ENCODE data around the gene SLX9.

Gene SLX9

DNA sequence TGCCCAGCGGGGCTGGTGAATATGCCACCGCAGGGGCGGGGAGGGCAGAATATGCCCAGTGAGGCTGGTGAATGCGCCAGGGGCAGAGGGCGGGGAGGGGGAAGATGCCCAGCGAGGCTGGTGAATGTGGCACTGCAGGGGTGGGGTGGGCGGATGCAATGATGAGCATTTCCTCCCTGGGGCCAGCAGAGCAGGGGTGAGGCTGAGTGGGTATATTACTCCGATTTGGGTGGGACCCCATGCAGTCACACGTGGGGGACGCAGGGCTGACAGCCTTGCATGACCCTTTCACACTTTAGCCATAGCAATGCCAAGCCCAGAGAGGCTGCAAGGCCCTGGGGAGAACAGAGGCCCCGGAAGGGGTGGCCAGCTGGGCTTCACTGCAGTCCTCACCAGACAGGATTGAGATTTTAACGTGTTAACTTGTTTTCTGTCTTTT, 9.3 kb upstream of the SLX9 start:
- peak in 1 of 2 donors; percentile 45 for DNase-seq (ENCODE audit: low read depth in 2 of 2)

DNA sequence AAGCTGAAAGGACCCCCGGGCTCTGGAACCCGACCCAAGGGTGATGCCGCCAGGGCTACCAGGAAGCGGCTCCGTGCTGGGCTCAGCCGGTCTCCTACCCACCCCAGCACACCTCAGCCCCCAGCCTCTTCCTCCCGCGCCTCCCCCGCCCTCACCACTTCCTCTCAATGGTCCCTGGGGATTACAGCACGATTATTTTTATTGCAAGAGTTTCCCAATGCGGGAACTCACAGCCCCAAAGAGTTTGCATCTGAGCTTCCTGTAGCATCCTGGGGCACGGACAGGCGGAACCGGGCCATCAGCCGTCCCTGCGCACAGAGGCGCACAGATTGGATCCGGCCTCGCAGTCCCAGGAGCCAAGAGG, 8.7 kb upstream of the SLX9 start:
- DNase-seq (ENCODE audit: low read depth in 2 of 2), result no peak

DNA sequence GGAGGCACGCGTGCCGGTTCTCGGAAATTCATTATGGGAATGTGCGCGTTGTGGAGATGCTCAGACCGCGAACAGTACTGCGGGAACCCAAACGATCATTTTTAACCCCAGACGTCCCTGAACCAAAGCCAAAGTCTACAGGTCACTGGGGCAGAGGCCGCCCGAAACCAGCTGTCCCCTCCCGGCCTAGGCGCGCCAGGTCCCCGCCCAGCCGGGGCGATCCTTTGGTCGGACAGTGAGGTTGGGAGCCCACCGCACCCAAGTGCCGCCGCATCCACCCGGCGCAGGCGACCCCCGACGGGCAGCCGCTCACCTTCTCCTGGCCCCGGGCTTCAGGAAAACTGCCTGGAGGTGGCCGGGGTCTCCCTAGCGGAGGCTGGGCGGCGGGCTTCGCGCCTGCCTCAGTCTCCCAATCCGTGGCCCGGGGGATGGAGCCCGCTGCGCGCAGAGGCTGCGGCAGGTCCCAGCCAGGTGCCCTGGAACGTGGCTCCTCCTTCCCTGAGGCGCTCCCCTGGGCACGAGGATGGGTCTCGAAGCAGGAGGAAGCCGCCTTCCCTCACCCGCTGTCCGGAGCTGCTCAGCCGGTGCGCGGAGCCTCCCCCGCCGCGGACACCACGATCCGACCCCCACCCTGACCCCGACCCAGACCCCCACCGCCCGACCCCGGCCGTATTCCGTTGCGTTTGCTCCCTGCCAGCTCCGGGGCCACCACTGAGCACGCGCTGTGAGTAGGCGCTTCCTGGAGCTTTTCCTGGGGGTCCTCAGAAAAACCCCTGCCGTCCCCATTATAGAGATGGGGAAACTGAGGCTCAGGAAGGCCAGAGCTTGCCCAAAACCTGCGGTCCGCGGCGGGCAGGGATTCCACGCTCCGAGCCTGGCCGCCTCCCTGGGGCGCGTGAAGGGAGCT, 8.1 kb upstream of the SLX9 start:
- DNase-seq (ENCODE audit: low read depth in 2 of 2), result no peak

GRCh38 chr21:44932408-44933181, 7.2 kb upstream of the SLX9 start:
- DNase-seq (ENCODE audit: low read depth in 2 of 2), result peak in 1 of 2 donors; percentile 53

DNA sequence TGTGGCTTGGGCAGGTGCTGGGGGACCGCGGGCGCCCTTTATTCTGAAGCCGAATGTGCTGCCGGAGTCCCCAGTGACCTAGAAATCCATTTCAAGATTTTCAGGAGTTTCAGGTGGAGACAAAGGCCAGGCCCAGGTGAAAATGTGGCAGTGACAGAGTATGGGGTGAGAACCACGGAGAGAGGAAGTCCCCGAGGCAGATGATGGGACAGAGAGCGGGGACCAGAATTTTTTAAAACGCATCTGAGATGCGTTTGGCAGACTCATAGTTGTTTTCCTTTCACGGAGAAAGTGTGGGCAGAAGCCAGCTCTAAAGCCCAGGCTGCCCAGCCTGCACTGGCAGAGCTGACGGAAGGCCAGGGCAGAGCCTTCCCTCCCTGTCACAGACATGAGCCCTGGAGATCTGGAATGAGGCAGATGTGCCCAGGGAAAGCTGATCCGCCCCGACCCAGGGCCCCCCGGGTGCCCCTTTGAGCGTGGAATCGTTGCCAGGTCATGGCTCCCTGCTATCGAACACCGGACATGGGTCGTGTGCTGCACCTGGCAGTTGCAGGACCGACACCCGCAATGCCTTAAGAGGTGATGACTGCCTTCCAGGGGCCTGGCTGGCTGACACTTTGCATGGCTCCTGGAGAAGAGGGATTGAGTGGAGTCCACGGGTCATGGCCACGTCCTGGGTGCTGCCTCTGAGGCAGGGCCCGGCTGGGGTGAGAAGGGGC, 6.5 kb upstream of the SLX9 start:
- no peak for DNase-seq (ENCODE audit: low read depth in 2 of 2)

DNA sequence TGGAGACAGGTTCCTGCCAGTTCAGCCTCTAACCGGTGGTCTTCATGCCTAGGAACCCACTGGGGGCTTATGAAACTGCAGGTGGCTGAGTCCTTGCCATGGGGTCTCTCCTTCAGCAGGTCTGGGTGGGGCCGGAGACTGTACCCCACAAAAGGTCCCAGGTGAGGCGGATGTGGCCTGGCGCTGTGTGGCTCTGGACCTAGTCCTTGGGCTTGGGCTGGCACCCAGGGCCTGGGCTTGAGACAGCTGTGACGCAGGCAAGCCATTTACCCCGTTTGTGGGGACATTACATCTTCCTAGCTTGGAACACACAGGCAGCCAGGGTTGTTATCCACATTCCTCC, 5.9 kb upstream of the SLX9 start:
- no peak for DNase-seq (ENCODE audit: low read depth in 2 of 2)

DNA sequence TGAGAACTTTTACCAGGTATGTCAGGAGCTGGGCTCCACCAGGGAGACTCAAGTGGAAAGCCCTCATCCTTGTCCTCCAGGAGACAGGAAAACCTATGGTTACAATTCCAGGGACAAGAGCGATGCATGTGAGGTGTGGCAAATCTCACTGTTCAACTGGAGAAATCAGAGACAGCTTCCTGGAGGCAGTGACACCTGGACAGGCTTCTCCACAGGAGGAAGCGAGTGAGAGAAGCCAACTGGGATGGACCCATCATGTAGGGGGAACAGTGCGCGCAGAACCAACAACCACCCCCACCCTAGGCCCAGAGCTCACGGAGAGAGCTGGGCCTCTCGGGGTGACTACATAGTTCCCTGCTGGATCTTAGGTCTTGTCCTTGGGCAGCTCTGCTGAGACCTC, 5.6 kb upstream of the SLX9 start:
- no peak for DNase-seq (ENCODE audit: low read depth in 2 of 2)

- no peak for DNase-seq (ENCODE audit: low read depth in 2 of 2)
Observed at GRCh38 chr21:44934797-44935532, 4.9 kb upstream of the SLX9 start.

GRCh38 chr21:44935533-44935927, 4.3 kb upstream of the SLX9 start:
- no peak for DNase-seq (ENCODE audit: low read depth in 2 of 2)

GRCh38 chr21:44938772-44939531, 877 bp upstream of the SLX9 start:
- DNase-seq (ENCODE audit: low read depth in 2 of 2), result no peak

- no peak for DNase-seq (ENCODE audit: low read depth in 2 of 2)
Observed at GRCh38 chr21:44940116-44940631, 345 bp downstream of the SLX9 start.

- no peak for DNase-seq (ENCODE audit: low read depth in 2 of 2)
Observed at GRCh38 chr21:44941567-44941966, 1.7 kb downstream of the SLX9 start.

- DNase-seq (ENCODE audit: low read depth in 2 of 2), result no peak
Observed at GRCh38 chr21:44942566-44942965, 2.7 kb downstream of the SLX9 start.

DNA sequence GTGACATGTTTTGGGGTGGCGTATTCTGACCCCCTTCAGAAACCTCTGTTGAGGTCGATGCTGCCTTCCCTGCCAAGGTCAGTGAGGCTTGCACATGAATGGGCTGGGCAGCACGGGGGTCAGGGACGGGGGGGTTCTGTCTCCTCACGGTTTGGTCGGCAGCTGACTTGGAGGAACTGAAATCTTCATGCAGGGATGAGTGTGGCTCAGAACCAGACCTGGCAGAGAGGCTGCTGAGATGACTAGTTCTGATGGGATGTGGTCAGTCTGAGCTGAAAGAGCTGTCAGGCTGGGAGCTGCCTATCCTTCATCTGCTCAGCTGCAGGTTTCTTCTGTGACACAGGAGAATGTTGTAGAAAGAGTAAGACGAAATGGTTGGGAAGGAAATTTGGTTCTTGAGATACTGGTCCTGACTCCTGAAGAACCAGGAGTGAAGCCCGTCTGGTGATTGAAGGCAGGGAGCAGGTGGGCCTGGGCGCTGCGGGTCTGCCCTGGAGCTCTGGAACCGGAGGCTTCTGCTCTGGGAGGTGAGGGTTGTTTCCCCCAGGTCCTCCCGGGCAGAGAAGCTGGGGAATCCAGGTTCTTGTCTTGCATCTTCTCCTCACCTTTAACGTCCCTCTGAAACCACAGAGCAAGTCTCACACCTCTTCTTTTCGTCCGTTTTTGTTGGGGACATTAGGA, 3.3 kb downstream of the SLX9 start:
- DNase-seq (ENCODE audit: low read depth in 2 of 2), result no peak

DNA sequence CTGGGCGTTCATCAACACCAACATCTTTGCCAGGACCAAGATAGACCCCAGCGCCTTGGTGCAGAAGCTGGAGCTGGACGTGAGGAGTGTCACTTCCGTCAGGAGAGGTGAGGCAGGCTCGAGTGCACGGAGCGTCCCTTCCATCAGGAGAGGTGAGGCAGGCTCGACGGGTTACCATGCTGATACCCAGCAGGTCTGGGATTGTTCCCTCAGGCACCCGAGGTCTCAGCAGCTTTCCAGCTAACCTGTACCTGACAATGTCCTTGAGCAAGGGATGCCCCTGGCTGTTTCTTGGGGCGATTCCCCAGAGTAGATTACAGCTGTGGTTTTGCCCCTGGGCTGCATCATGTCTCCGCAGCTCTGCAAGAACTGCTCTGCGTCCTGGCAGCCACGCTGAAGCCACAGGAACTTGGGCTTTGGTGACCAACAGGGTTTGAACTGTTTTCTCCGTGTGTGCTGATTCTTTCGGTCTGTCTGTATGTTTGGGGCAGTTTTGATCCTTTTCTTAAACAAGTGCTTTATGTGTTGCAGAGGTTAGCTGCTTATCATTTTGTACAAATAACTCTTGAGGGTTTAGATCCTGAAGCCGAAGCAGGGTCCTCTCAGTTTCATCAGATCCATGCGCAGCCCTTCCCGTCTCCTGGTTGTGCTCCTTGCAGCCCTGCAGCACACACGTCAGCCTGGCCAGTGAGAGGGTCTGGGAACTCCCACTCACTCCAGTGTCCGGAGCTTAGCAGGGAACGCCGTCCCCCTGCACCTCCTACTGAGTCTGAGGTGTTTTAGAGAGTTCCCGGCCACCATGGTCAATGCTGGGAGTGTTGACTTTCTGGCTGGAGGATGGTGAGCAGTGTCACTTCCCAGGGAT, 4.1 kb downstream of the SLX9 start:
- no peak for DNase-seq (ENCODE audit: low read depth in 2 of 2)

DNA sequence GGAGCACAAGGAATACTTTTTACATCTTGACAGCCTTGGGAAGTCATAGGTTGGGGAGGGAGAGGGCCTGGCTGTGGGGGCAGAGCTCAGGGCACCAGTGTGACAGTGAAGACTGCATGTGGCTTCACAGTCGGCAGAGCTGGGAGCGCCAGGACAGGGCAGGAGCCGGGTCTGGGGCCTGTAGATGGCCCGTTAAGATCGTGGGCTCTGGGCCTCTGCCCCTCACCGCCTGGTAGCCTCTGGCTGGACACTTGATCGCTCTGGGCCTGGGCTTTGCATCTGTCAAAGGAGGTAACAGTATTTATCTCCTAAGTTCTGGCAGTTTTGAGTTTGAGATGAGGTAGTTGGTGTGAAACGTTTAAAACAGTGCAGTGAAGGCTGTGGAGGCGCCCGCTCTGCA, 4.8 kb downstream of the SLX9 start:
- DNase-seq (ENCODE audit: low read depth in 2 of 2), result no peak

DNA sequence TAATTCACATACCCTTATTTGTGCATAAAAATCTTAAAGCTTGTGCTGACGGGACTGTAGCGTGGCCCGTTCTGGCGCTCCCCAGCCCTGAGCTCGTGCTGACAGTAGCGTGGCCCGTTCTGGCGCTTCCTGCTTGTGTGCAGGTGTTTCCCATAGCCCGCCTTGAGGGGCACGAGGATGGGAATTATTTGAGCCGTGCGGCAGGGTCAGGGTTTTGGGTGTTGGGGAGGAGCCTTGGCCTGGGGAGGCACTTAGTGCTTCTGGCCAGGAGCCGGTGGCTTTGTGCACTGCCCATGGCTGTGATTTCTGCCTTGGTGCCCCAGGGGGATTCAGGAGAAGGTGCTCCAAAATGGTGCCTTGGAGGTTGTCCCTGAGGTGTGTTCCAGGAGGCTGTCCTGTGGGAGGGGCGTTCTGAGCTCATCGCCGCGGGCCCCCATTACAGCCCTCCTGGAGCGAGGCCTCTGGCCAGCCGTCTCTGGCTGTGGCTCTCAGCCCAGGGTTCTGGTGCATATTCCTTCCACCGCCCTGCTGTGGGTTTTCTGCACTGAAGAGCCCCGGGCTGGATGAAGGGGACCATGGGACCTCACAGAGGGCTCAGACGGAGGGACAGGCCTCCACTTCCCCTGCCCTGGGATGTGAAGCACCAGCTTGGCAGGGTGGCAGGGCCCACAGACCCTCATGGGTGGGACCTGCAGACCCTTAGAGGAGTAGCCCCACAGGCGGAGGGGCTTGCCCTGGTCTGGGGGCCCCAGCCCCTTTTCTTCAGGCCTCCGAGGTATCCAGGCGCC, 6.6 kb downstream of the SLX9 start:
- no peak for DNase-seq (ENCODE audit: low read depth in 2 of 2)

GRCh38 chr21:44947111-44947929, 7.5 kb downstream of the SLX9 start:
- no peak for DNase-seq (ENCODE audit: low read depth in 2 of 2)
